Kasumi-1 (cell line): Measurements from ENCODE around the gene LRRFIP2.
A peak's percentile ranks its signal among the peaks of the same experiment; 100 is the strongest.

Experiments used
- DNase-seq, 2 experiments: peaks; one replicate each; lab custom pipeline; 2025; lab: John Stamatoyannopoulos, UW

LRRFIP2 gene

GRCh38 chr3:37024092-37024491 lies 150.3 kb downstream of the LRRFIP2 start:
- DNase-seq, result peak; percentile 30 to 31

DNA sequence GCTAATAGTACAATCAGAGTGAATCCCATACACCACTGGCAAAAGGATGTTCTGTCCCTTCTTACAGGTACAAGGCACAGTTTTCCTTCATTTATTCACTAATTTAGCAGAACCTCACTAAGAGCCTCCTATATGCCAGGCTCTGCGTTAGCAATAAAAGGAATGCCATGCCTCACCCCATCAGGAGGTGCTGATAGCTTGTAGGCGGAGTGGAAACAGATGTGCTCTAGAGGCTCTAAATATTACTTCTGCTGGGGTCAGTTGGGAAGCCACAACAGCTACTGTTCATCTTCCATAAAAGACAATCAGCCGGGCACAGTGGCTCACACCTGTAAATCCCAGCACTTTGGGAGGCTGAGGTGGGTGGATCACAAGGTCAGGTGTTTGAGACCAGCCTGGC lies 156.7 kb downstream of the LRRFIP2 start:
- DNase-seq, result no peak

DNA sequence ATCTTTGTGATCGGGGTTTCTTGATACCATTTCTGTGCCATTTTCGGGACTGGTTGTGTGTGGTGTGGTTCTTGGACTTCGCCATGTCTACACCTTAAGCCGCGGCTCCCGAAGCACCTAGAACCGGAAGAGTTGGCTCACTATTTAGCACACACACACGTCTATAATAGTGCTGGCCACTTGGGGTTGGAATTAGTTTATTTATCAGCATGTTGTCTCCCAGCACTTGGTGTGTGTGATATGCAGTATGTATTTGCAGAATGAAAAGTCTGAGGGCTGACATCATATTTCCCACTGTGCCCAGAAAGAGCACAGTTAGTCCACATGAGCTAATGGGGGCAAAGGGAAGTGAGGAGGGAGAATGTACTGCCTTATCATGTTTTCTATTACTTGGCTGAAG lies 157.5 kb downstream of the LRRFIP2 start:
- DNase-seq, result no peak

DNA sequence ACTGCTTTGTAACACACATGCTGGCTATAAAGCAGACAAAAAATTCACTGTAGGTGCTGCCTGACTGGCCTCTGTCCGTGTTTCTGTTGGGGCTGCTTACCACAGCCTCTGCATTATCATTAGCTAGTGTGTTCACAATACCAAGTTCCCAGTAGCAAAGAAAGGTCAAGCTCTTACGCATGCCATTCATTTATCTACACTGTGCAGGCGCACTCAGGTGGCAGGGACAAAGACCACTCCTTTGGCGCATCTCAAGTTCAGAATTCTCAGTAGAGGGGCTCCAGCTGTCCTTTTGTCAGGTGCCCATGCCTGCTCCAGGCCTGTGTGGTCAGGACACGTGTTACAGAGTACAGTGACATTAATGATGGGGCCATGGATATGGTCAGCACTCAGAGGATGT lies 158.7 kb downstream of the LRRFIP2 start:
- no peak for DNase-seq

DNA sequence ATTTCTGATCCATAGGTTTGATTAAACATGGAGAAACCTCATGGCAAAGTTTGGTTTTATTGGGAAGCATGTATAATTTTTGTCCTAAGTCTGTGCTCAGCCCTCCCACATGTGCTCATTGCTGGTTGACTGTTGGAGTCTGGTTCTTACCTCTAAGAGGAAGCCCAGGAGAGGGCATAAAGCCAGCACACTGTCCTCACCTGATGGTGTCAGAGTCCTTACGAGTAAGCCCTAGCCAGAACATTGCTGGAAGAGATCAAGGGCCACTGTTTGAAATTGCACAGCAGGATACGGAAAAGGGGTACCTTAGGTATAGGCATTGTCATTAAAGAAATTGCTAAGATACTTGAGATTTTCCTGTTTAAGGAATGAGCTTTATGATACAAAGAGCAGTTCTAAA lies 159.8 kb downstream of the LRRFIP2 start:
- DNase-seq, result no peak
